Activated CD4-positive, alpha-beta T cell treated with anti-CD3 and anti-CD28 coated beads for 36 hours (primary cell): Measurements from ENCODE around the gene PTPA. TPM values are rescaled to one million over a fixed set of nuclear protein-coding genes. Genes with fewer than 3 reads are reported as not detected.
A peak's percentile ranks its signal among the peaks of the same experiment; 100 is the strongest.

ENCODE experiments used
- ATAC-seq: fragments of 200-7000 bp; cut with Tn5 transposase; one replicate; pipeline ENCODE4 v1.10.0; 2021; ENCODE audit warnings: mild to moderate bottlenecking, moderate library complexity
- CTCF ChIA-PET: fragments of 350-600 bp; sonication (Branson Sonifier 250); formaldehyde crosslinking; loops from one replicate; lab custom pipeline; 2021; ENCODE audit warnings: antibody characterized with exemption; lab: Charles Lee
- POLR2A ChIA-PET: fragments of 350-600 bp; sonication (Branson Sonifier 250); formaldehyde crosslinking; loops from one replicate; lab custom pipeline; 2021; ENCODE audit warnings: antibody characterized with exemption, inconsistent platforms; lab: Charles Lee
- DNase-seq: peaks from one replicate; pipeline ENCODE4 v3.0.0-alpha.2; 2020
- H3K27ac Mint-ChIP-seq: one replicate; pipeline ENCODE4 v1.8.0; 2021; ENCODE audit warnings: mixed read lengths
- H3K27me3 Mint-ChIP-seq: one replicate; pipeline ENCODE4 v1.8.0; 2021; ENCODE audit warnings: mixed read lengths
- H3K36me3 Mint-ChIP-seq: one replicate; pipeline ENCODE4 v1.8.0; 2021; ENCODE audit warnings: low read depth, mixed read lengths
- H3K4me1 Mint-ChIP-seq: one replicate; pipeline ENCODE4 v1.8.0; 2021; ENCODE audit warnings: mixed read lengths
- H3K4me3 Mint-ChIP-seq: one replicate; pipeline ENCODE4 v1.8.0; 2021; ENCODE audit warnings: mild to moderate bottlenecking, moderate library complexity, mixed read lengths
- H3K9me3 Mint-ChIP-seq: one replicate; pipeline ENCODE4 v1.8.0; 2021; ENCODE audit warnings: low read depth, mixed read lengths
- intact Hi-C, 2 experiments: fragments of 100-400 bp; cut with DNase I in 1 of 2; cut with micrococcal nuclease in 1 of 2; formaldehyde crosslinking; loops; one replicate each; pipeline versions ENCODE4 v1.14.2 to v1.15.1; 2022 to 2024; cut with DNase I, micrococcal nuclease
- total RNA-seq, 2 experiments: library from RNA; stranded (reverse); gene quantifications; one replicate each; pipeline ENCODE4 v1.2.3, GENCODE V29; 2021

PTPA gene
- total RNA-seq, 2 experiments from 2014 or later: 71.9 to 88.0 TPM

DNA sequence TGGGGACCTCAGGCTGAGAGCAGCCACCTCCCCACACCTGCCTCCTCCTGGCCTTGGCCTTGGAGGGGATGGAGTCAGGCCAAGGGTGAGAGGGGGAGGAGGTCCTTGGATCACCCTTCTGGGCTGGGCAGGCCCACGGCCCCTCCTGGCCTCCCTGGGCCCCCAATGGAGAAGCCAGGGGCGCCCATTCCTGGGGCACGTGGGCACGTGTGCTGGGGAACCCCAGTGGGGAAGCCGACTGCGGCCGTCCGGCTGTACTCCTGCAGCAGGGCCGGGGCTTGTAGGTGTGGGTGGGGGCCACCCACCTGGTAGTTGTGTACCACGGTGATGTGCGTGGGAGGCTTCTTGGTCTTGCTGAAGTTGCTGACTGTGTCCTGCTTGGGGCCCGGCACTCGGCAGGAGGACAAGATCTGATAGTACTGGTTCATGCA is 9.1 kb upstream of the PTPA start:
- CTCF ChIA-PET: no interaction called here

DNA sequence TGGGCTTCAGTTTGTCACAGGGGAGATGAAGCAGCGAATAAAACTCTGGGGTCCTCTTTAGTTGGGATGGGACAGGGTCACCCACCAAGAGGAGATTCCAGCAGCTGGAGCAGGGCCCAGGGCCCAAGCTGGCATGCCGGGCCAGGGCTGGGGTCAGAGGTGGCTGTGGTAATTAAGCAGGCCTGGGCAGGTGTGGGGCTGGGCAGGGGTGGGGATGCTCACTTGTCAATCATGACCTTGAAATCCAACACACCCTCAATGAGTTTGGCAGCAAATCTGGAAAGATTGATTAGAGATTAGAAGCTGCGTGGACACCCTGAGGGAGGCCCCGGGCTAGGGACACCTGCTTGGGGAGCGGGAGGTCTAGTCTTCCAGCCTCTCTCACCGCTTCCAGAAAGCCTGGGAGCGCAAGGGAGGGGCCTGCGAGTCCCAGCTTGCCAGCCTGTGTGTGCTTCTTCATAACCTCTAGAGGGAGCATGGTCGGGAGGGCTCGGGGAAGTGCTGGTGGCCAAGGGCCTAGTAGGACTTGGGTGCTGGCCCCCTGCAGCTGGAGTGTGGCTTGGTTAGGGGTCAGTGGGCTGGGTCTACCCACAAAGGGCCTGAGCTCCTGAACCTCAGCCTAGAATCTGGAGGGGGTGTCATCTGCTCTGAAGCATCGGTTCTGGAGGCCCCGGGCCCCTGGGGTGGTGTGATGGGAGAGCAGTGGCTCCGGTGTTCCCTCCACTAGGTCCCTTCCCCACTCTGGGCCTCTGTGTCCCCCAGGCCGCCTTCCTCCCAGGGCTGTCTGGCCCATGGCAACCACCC is 8.2 kb upstream of the PTPA start:
- Mint-ChIP-seq H3K27me3 (no peaks in the 10 kb centered on the region), H3K9me3 (no peaks in the 10 kb centered on the region), H3K36me3 (no peaks in the 10 kb centered on the region), H3K27ac (no peak overlapping the region), H3K4me1 (no peaks in the 10 kb centered on the region), H3K4me3 (no peak overlapping the region)
- DNase-seq: peak; percentile 40
- peak; percentile 64 for ATAC-seq
- CTCF ChIA-PET: interaction anchor here (0.7 kb wide), 1 partner anchor 403 kb away, joined by 3 read pairs; no protein-coding TSS in a partner anchor
- intact Hi-C loops: no loop called here
- POLR2A ChIA-PET: interaction anchor here (0.6 kb wide), 1 partner anchor 139 kb away, joined by 5 read pairs; no protein-coding TSS in a partner anchor

More for the DNA sequence above, 9.1 kb upstream of the PTPA start:
- intact Hi-C loops: no loop called here
- POLR2A ChIA-PET: no interaction called here
- no peak for ATAC-seq
- no peak overlapping the region for H3K27ac Mint-ChIP-seq
- H3K27me3 Mint-ChIP-seq: no peaks in the 10 kb centered on the region
- H3K9me3 Mint-ChIP-seq: no peaks in the 10 kb centered on the region
- no peak for DNase-seq
- no peaks in the 10 kb centered on the region for H3K4me1 Mint-ChIP-seq
- H3K4me3 Mint-ChIP-seq: no peak overlapping the region
- H3K36me3 Mint-ChIP-seq: no peaks in the 10 kb centered on the region

DNA sequence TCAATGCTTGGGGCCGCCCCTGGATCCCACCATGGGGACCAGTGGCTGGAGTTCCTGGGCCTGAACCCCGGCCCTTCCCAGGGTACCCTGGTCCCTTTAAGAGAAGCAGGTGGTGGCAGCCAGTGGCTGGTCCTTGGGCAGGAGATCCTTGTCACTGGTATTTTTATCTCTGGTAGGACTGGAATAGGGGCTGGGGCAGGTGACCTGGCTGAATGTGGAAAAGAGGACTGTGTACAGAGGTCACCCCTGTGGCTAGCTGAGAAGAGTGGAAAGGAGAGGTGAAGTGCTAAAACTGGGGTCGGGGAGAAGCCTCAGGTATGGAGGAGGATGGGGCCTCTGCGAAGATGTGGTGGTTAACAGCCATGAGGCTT is 7.6 kb upstream of the PTPA start:
- Mint-ChIP-seq H3K27me3 (no peaks in the 10 kb centered on the region), H3K4me3 (no peak overlapping the region), H3K4me1 (no peaks in the 10 kb centered on the region), H3K9me3 (no peaks in the 10 kb centered on the region), H3K27ac (no peak overlapping the region), H3K36me3 (no peaks in the 10 kb centered on the region)
- POLR2A ChIA-PET: interaction anchor here (0.6 kb wide), 1 partner anchor 9 kb away, joined by 4 read pairs; no protein-coding TSS in a partner anchor
- ATAC-seq (no peak), DNase-seq (no peak)
- CTCF ChIA-PET: no interaction called here
- intact Hi-C loops: no loop called here

DNA sequence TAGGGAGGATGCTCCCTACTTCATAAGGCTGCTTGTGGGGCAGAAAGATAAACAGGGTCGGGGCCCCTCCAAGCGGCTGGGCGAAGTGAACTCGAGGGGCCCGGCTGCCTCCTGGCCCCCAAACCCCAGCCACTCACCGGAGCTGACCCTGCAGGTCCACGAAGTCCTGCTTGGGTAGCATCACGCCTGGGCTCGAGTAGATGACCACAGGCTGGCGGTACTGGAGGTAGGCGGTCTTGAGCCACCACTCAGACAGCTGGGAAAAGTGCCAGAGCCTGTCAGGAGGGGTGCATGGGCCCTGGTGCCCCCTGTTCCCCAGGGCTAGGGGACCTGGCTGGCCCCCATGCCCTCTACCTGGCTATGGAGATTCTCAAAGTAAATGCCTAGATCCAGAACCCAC is 7.2 kb upstream of the PTPA start:
- ATAC-seq (no peak), DNase-seq (no peak)
- POLR2A ChIA-PET: interaction anchor here (0.6 kb wide), 1 partner anchor 9 kb away, joined by 4 read pairs; no protein-coding TSS in a partner anchor
- Mint-ChIP-seq H3K36me3 (no peaks in the 10 kb centered on the region), H3K27me3 (no peaks in the 10 kb centered on the region), H3K9me3 (no peaks in the 10 kb centered on the region), H3K4me1 (no peaks in the 10 kb centered on the region), H3K4me3 (no peak overlapping the region), H3K27ac (no peak overlapping the region)
- intact Hi-C loops: no loop called here
- CTCF ChIA-PET: no interaction called here

DNA sequence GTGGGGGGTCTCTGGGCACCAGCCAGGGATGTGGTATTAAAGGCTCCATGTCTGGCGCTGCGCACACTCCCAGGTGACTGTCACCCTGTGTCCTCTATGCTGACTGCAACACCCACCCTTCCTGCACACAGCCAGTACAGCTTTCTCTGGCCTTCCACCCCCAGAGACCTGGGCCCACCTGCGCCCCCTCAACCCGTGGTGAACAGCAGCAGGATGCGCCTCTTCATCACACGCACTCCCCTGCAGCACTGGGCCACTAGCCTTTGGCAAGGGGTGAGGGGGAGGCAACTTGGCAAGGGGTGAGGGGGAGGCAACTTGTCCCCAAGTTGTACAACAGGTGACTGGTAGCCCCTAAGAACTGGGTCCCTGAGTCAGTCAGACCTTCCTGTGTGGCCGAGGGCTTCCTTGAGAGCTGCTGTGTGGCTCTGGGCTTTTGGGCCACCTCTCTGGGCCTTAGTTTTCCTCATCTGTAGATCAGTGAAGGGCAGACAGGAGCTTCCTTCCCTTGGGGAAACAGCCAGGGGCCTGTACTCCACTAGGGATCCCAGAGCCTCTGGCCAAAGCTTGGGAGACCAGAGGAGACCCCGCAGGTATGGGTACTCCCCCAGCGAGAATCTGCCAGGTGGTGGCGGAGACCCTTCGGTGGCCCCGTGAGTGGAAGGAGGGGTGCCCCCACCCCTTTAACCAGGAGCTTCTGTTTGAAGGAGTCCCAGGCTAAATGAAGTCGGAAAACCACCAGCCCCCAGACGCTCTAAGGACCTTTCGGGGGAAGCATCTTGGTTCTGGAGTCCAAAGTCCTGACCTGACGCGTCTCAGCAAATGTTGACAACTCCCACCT is 5.1 kb upstream of the PTPA start:
- intact Hi-C loops: no loop called here
- no peaks in the 10 kb centered on the region for H3K36me3 Mint-ChIP-seq
- no peak overlapping the region for H3K27ac Mint-ChIP-seq
- POLR2A ChIA-PET: no interaction called here
- CTCF ChIA-PET: no interaction called here
- ATAC-seq (no peak), DNase-seq (no peak)
- H3K9me3 Mint-ChIP-seq: no peaks in the 10 kb centered on the region
- peaks cover 9% of the 10 kb centered on the region for H3K4me1 Mint-ChIP-seq
- H3K27me3 Mint-ChIP-seq: no peaks in the 10 kb centered on the region
- no peak overlapping the region for H3K4me3 Mint-ChIP-seq

DNA sequence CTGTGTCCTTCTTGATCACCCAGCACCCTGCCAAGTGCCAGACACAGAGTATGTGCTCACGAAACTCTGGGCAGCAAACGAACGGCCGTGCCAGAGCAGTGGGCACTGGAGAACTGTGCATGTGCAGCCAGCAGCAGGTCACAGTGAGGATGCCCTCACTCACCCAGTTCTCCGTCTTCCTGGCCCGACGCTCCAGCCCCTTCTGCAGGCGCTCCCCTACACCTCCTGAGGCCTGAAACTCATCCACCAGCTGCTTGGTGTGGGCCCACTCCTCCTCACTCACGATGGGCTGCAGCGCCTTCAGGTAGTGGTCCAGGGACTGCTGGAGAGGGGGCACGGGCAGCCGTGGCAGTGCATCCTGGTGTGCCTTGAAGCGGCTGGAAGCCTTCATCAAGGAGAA is 3.6 kb upstream of the PTPA start:
- no peak for DNase-seq
- Mint-ChIP-seq H3K4me3 (no peak overlapping the region), H3K27me3 (no peaks in the 10 kb centered on the region), H3K27ac (no peak overlapping the region), H3K36me3 (no peaks in the 10 kb centered on the region), H3K4me1 (peaks cover 14% of the 10 kb centered on the region), H3K9me3 (no peaks in the 10 kb centered on the region)
- CTCF ChIA-PET: interaction anchor here (0.6 to 0.7 kb wide), 2 partner anchors 20 to 704 kb away, joined by 3 to 4 read pairs; no protein-coding TSS in a partner anchor
- intact Hi-C loops: no loop called here
- POLR2A ChIA-PET: no interaction called here
- ATAC-seq: no peak

DNA sequence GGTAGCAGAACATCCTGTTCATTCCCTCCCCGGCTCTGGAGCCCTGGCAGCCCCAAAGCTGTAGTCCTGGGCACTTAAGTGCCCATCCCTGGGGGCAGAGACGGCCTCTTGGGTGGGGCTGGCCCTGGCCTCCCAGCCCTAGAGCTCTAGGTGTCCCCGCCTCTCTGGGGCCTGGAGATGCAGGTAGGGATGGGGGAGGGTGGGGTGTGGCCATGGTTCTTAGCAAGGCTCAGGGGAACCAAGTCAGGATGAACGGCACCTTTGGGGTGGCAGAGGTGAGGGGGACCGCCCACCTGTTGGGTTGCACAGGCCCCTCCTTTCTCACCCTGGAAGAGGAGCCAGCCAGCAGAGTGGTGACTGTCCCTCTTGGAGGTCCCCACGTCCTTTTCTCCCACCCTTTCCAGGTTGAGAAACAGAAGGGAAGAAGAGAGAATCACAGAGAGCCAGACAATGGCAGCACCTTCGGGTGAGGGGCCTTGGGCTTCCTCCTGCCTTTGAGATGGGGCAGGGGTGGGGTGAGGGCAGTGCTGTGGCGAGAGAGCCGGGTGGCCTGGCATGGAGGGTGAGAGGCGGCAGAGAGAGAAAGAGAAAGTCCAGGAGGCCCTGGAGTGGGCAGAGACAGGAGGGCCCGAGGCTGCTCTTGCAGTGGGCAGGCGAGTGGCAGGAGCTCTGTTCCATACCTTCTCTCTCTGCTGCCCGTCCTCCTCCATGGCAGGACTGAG is 3.0 kb upstream of the PTPA start:
- peaks cover 16% of the 10 kb centered on the region for H3K4me1 Mint-ChIP-seq
- ATAC-seq: no peak
- H3K36me3 Mint-ChIP-seq: no peaks in the 10 kb centered on the region
- H3K4me3 Mint-ChIP-seq: peak overlapping the region; percentile 8
- ChIA-PET CTCF (interaction anchor here (0.6 to 1.0 kb wide), 3 partner anchors 21 to 703 kb away, joined by 3 to 6 read pairs (median 4); no protein-coding TSS in a partner anchor), POLR2A (no interaction called here)
- no peaks in the 10 kb centered on the region for H3K9me3 Mint-ChIP-seq
- no peak for DNase-seq
- no peak overlapping the region for H3K27ac Mint-ChIP-seq
- no peaks in the 10 kb centered on the region for H3K27me3 Mint-ChIP-seq
- intact Hi-C loops: no loop called here

DNA sequence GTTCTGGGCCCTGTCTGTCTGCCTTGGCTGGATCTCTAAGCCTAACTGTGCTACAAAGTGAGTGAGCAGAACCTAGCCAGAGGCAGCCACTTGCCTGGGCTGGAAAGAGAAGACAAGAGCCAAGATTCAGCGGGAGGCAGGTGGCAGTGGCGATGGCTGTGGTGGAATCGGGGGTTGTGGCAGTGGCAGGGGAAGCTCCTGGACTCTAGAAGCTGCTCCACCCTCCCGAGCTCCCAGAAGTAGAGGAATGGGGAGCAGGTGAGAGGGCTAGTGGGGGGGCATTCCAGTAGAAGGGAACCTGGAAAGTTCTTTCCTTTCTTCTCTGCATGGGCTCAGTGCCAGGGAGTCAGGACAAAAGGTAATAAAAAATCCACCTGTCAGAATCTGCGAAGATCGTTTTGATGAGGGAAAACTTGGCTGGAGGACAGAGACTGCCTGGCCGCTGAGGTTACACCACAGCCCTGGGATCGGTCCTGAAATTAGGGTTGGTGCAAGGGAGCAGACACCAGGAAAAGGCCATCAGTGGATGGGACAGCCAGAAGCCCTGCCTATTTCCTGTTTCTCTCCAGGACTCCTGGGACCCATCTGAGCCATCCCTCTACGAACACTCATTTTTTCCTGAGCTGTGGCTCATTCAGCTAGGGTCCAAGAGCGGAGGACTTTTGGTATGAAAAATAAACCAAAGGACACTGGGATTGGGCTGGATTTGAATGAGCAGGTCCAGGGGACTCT is 2.2 kb upstream of the PTPA start:
- ChIA-PET CTCF (interaction anchor here (1.0 kb wide), 1 partner anchor 22 kb away, joined by 6 read pairs; no protein-coding TSS in a partner anchor), POLR2A (interaction anchor here (0.6 kb wide), 1 partner anchor 509 kb away, joined by 7 read pairs; no protein-coding TSS in a partner anchor)
- Mint-ChIP-seq H3K36me3 (no peaks in the 10 kb centered on the region), H3K4me1 (peaks cover 23% of the 10 kb centered on the region), H3K27me3 (no peaks in the 10 kb centered on the region), H3K4me3 (peak overlapping the region; percentile 93), H3K9me3 (no peaks in the 10 kb centered on the region), H3K27ac (no peak overlapping the region)
- intact Hi-C loops: no loop called here
- ATAC-seq (no peak), DNase-seq (no peak)

DNA sequence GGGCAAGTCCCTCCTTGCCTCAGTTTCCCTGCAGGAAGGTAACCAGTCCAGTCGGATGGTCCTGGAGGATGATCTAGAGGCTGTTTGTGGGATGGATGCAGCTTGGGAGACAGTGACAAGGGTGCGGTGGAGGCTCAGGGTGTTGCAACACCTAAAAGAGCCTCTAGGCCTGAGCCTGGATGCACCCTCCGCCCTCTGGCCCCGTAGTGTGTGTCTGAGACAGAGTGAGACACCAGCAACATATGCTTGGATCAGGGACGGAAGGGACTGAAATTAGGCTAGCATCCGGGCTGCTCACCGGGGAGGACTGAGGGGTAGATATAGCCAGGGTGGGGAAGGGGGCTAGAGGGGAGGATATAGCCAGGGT is 1.7 kb upstream of the PTPA start:
- Mint-ChIP-seq H3K4me1 (peaks cover 28% of the 10 kb centered on the region), H3K4me3 (peak overlapping the region; percentile 93), H3K27ac (no peak overlapping the region), H3K27me3 (no peaks in the 10 kb centered on the region), H3K36me3 (no peaks in the 10 kb centered on the region), H3K9me3 (no peaks in the 10 kb centered on the region)
- POLR2A ChIA-PET: interaction anchor here (0.6 kb wide), 1 partner anchor 510 kb away, joined by 7 read pairs; no protein-coding TSS in a partner anchor
- intact Hi-C loops: no loop called here
- DNase-seq (peak; percentile 57), ATAC-seq (no peak)
- CTCF ChIA-PET: interaction anchor here (1.0 kb wide), 1 partner anchor 22 kb away, joined by 6 read pairs; no protein-coding TSS in a partner anchor

DNA sequence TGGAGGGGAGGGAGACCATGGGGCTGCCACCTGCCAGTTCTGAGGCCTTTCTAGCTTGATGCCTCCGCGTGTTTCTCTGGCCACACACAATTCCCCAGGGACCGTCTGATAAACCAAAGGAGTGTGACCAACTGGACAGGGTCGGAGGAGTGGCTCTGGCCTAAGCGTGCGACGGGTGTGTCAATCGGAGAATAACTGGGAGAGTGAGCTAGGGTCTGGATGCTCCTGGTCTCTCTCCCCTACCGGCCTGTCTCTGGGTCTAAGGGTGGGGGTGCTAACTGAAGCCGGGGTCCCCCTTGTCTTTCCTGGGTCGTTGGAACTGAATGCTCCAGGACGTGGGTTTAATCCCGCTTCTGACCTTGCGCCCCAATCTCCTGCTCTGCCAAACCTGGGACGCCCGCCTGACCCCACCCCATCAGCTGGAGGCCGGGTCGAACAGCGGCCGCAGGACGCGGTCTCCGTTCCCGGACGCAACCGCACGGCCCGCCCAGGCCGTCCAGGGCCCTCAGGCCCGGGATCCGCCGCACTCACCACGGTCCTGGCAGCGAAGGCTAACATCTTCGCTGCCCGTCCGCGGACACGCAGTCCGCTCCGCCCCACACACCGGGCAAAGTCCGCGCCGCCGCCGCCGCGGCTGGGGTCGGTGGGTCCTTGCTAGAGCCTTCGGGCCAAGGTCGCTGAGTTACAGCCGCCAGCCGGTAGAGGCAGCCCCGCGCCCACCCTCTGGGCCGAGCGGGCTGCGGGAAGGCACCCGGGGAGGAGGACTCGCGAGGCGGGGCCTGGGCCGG is 1.1 kb upstream of the PTPA start:
- Mint-ChIP-seq H3K9me3 (no peaks in the 10 kb centered on the region), H3K4me1 (peaks cover 34% of the 10 kb centered on the region), H3K36me3 (no peaks in the 10 kb centered on the region), H3K27me3 (no peaks in the 10 kb centered on the region), H3K4me3 (peak overlapping the region; percentile 93), H3K27ac (no peak overlapping the region)
- no peak for DNase-seq
- ChIA-PET CTCF (interaction anchor here (1.2 to 1.5 kb wide), 2 partner anchors 29 to 30 kb away, joined by 3 to 4 read pairs; no protein-coding TSS in a partner anchor), POLR2A (no interaction called here)
- ATAC-seq: no peak
- intact Hi-C loops: loop anchor here (1.0 to 2.0 kb wide), 15 partner anchors 29 to 950 kb away; partner anchors contain the start of genes DOLPP1 (in 2 of the 2), MIGA2 (in 2 of the 2), SH3GLB2 (in 2 of the 2) and BBLN (in 1 of the 2)
